B cell (primary cell): ENCODE measurements around the gene FBXL13. TPM values are rescaled to one million over a fixed set of nuclear protein-coding genes. Genes with fewer than 3 reads are reported as not detected.

Source experiments
- ATAC-seq: fragments of 200-7000 bp; cut with Tn5 transposase; one replicate; pipeline ENCODE4 v1.10.0; 2021; ENCODE audit warnings: low read depth, mild to moderate bottlenecking, moderate number of reproducible peaks, moderate library complexity
- CTCF ChIA-PET: fragments of 350-600 bp; sonication (Branson Sonifier 250); formaldehyde crosslinking; loops from one replicate; lab custom pipeline; 2021; ENCODE audit warnings: antibody characterized with exemption, inconsistent platforms; lab: Charles Lee
- POLR2A ChIA-PET: fragments of 350-600 bp; sonication (Branson Sonifier 250); formaldehyde crosslinking; loops from one replicate; lab custom pipeline; 2021; ENCODE audit warnings: antibody characterized with exemption; lab: Charles Lee
- DNase-seq: peaks from one replicate; pipeline ENCODE4 v3.0.0; 2013
- H2AFZ ChIP-seq: 2 replicates; pipeline ENCODE4 v1.6.1; 2012; ENCODE audit warnings: mild to moderate bottlenecking, low read depth, low read length; ENCODE audit not compliant: insufficient read depth, poor library complexity, severe bottlenecking
- H3K27ac ChIP-seq, 2 donors: 1 replicate in 1 of 2; 2 replicates in 1 of 2; pipeline ENCODE4 v1.5.1; 2012 to 2013; ENCODE audit warnings: low read length in 2 of 2, mild to moderate bottlenecking in 2 of 2, moderate library complexity in 1 of 2
- H3K27me3 ChIP-seq, 4 experiments: fragments of 200-600 bp in 1 of 4; sonication (generic) in 1 of 4; replicated peaks in 1 of 4; 1 replicate in 2 of 4; 2 replicates in 2 of 4; pipeline versions ENCODE4 v1.6.1 to v1.7.0; 2013 to 2016; ENCODE audit warnings: low read length in 3 of 4, mild to moderate bottlenecking in 2 of 4, mixed read lengths in 1 of 4, moderate library complexity in 1 of 4; ENCODE audit not compliant: insufficient read depth in 4 of 4, control insufficient read depth in 3 of 4; ENCODE audit errors: control extremely low read depth in 1 of 4
- H3K36me3 ChIP-seq, 2 experiments: replicated peaks in 1 of 2; 1 replicate in 1 of 2; 2 replicates in 1 of 2; pipeline versions ENCODE4 v1.6.1 to v1.7.1; 2013; ENCODE audit warnings: low read length in 1 of 2; ENCODE audit not compliant: insufficient read depth in 2 of 2, control insufficient read depth in 1 of 2; ENCODE audit errors: control extremely low read depth in 1 of 2, extremely low read depth in 1 of 2
- H3K4me1 ChIP-seq, 2 donors: fragments of 200-600 bp in 1 of 2; sonication (generic) in 1 of 2; 1 replicate in 1 of 2; 2 replicates in 1 of 2; pipeline versions ENCODE4 v1.5.1 to v1.6.1; 2013 to 2017; ENCODE audit warnings: low read length in 2 of 2; ENCODE audit not compliant: control insufficient read depth in 2 of 2, insufficient read depth in 2 of 2
- H3K4me2 ChIP-seq: replicated peaks from 2 replicates; pipeline ENCODE3; 2012; ENCODE audit warnings: mild to moderate bottlenecking, low read depth, low read length; ENCODE audit not compliant: poor library complexity, severe bottlenecking
- H3K4me3 ChIP-seq, 5 experiments: fragments of 200-600 bp in 1 of 5; sonication (generic) in 1 of 5; 1 replicate in 3 of 5; 2 replicates in 2 of 5; pipeline versions ENCODE4 v1.5.1 to v1.7.0; 2011 to 2016; ENCODE audit warnings: low read length in 4 of 5, mild to moderate bottlenecking in 4 of 5, low read depth in 2 of 5, control low read depth in 1 of 5, moderate library complexity in 1 of 5; ENCODE audit not compliant: insufficient read depth in 1 of 5; ENCODE audit errors: control extremely low read depth in 1 of 5, extremely low read depth in 1 of 5
- H3K79me2 ChIP-seq: fragments of 200-600 bp; sonication (generic); one replicate; pipeline ENCODE4 v1.6.0; 2016; ENCODE audit warnings: low read length; ENCODE audit not compliant: control insufficient read depth, insufficient read depth
- H3K9ac ChIP-seq: fragments of 200-600 bp; sonication (generic); 2 replicates; pipeline ENCODE4 v1.6.1; 2017; ENCODE audit warnings: mild to moderate bottlenecking, low read length, moderate library complexity
- H3K9me3 ChIP-seq, 3 donors: one replicate each; pipeline versions ENCODE4 v1.6.1 to v1.7.1; 2013; ENCODE audit warnings: low read length in 2 of 3; ENCODE audit not compliant: control insufficient read depth in 2 of 3, insufficient read depth in 1 of 3; ENCODE audit errors: control extremely low read depth in 1 of 3
- H4K20me1 ChIP-seq: 2 replicates; pipeline ENCODE4 v1.6.0; 2012; ENCODE audit warnings: mild to moderate bottlenecking, low read length; ENCODE audit not compliant: insufficient read depth, control insufficient read depth, poor library complexity, severe bottlenecking
- H3K27ac Mint-ChIP-seq: one replicate; pipeline ENCODE4 v1.8.0; 2021; ENCODE audit warnings: mixed read lengths
- H3K27me3 Mint-ChIP-seq: one replicate; pipeline ENCODE4 v1.8.0; 2021; ENCODE audit warnings: mixed read lengths
- H3K4me1 Mint-ChIP-seq: one replicate; pipeline ENCODE4 v1.8.0; 2021; ENCODE audit warnings: mixed read lengths
- H3K4me3 Mint-ChIP-seq: one replicate; pipeline ENCODE4 v1.8.0; 2021; ENCODE audit warnings: mixed read lengths
- H3K9me3 Mint-ChIP-seq: one replicate; pipeline ENCODE4 v1.8.0; 2022; ENCODE audit warnings: mixed read lengths; ENCODE audit not compliant: insufficient read depth
- EZH2 ChIP-seq: IDR thresholded peaks from 2 replicates; pipeline ENCODE4 v1.6.1; 2012; ENCODE audit warnings: borderline replicate concordance, low read depth, mild to moderate bottlenecking, moderate library complexity, low read length; ENCODE audit not compliant: insufficient read depth, poor library complexity, severe bottlenecking
- WGBS: methylation state at CpG from one replicate; pipeline ENCODE4 v1.1.5; 2013; ENCODE audit warnings: missing lambda C conversion rate; ENCODE audit not compliant: insufficient coverage; 5-methylcytosine and 5-hydroxymethylcytosine counted together
- intact Hi-C: fragments of 100-400 bp; cut with micrococcal nuclease; formaldehyde crosslinking; loops from one replicate; pipeline ENCODE4 v1.10.0; 2022
- polyA plus RNA-seq: library from polyadenylated mRNA; depleted of rRNA; stranded (reverse); fragments of >200 nt; gene quantifications from 2 replicates; pipeline ENCODE4 v1.2.3, GENCODE V29; 2012
- total RNA-seq, 2 donors: library from RNA; stranded (reverse); fragments of 120-200 nt in 1 of 2; gene quantifications; 1 replicate in 1 of 2; 2 replicates in 1 of 2; pipeline versions ENCODE4 v1.2.3 to v1.2.4, GENCODE V29; 2013 to 2022
- TF ChIP-seq, protein P1 (sequence below): fragments of 200-600 bp; IDR thresholded peaks from one replicate; pipeline ENCODE4 v1.8.0; 2022; ENCODE audit warnings: antibody characterized with exemption, mild to moderate bottlenecking

FBXL13 gene
- total and polyA plus RNA-seq, 2 donors (not counting 1 experiment from before 2014, with no cell fraction given), result 0.22 to 4.0 TPM

DNA sequence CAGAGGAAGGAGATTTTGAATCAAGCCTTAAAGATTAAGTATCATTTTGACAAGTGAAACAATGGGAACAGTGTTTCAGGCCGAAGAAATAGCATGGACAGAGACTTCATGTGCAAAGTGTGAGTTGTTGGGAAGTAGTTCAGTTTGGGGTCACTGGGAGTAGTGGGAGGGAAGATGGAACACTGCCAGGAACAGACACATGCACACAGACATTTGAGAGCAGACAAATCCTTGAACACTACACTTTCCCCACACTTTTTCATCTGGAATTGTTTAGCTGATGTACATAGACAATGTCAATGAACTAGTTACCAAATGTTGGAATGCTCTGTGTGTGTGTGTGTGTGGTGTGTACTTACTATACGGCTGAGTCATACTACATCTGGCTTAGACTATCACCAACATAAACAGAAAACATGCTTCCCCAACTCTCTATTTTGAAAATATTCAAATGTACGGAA, 214.2 kb downstream of the FBXL13 start:
- H3K4me1 ChIP-seq, result no peaks in the 10 kb centered on the region
- TF ChIP-seq EZH2, result no peak
- TF ChIP-seq, protein P1, sequence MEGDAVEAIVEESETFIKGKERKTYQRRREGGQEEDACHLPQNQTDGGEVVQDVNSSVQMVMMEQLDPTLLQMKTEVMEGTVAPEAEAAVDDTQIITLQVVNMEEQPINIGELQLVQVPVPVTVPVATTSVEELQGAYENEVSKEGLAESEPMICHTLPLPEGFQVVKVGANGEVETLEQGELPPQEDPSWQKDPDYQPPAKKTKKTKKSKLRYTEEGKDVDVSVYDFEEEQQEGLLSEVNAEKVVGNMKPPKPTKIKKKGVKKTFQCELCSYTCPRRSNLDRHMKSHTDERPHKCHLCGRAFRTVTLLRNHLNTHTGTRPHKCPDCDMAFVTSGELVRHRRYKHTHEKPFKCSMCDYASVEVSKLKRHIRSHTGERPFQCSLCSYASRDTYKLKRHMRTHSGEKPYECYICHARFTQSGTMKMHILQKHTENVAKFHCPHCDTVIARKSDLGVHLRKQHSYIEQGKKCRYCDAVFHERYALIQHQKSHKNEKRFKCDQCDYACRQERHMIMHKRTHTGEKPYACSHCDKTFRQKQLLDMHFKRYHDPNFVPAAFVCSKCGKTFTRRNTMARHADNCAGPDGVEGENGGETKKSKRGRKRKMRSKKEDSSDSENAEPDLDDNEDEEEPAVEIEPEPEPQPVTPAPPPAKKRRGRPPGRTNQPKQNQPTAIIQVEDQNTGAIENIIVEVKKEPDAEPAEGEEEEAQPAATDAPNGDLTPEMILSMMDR, result no peak
- WGBS, result 100% methylated on average over 1 of the region's 3 CpGs
- Mint-ChIP-seq H3K27me3 (no peaks in the 10 kb centered on the region), H3K9me3 (no peaks in the 10 kb centered on the region), H3K4me3 (no peak overlapping the region), H3K27ac (no peak overlapping the region), H3K4me1 (no peaks in the 10 kb centered on the region)
- H3K9me3 ChIP-seq, result no peaks in the 10 kb centered on the region
- ChIA-PET CTCF (no interaction called here), POLR2A (no interaction called here)
- H3K9ac ChIP-seq, result no peak overlapping the region
- no peaks in the 10 kb centered on the region for H3K79me2 ChIP-seq
- no peak overlapping the region for H3K4me2 ChIP-seq
- H3K27me3 ChIP-seq, result no peaks in the 10 kb centered on the region
- ATAC-seq, result no peak
- intact Hi-C loops, result no loop called here
- no peak for DNase-seq
- H3K27ac ChIP-seq, result no peak overlapping the region
- H4K20me1 ChIP-seq, result no peaks in the 10 kb centered on the region
- H2AFZ ChIP-seq, result no peak overlapping the region
- no peaks in the 10 kb centered on the region for H3K36me3 ChIP-seq
- H3K4me3 ChIP-seq, result no peak overlapping the region

DNA sequence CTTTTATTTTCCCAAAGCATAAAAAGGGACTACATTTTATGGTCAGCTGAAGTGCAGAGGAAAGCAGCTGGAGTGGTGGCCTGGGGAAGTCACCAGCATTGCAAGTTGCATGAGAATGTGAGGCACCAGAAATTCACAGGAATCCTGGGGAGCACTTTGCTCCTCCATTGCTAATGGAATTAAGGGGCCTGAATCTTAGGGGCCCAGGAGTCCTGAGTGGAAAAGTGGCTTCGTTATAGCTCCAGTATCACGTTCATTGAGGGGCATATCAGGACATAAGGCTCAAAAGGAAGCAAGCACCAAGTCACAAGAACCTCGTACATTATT, 214.8 kb downstream of the FBXL13 start:
- intact Hi-C loops, result no loop called here
- DNase-seq, result no peak
- no peaks in the 10 kb centered on the region for H3K79me2 ChIP-seq
- H3K27ac ChIP-seq, result no peak overlapping the region
- no peaks in the 10 kb centered on the region for H3K4me1 ChIP-seq
- H3K4me1 Mint-ChIP-seq, result no peaks in the 10 kb centered on the region
- H3K4me3 Mint-ChIP-seq, result no peak overlapping the region
- H3K9me3 Mint-ChIP-seq, result no peaks in the 10 kb centered on the region
- H3K4me2 ChIP-seq, result no peak overlapping the region
- no peak overlapping the region for H3K27ac Mint-ChIP-seq
- H3K9me3 ChIP-seq, result no peaks in the 10 kb centered on the region
- 100% methylated on average over 1 of the region's 3 CpGs for WGBS
- no peak overlapping the region for H2AFZ ChIP-seq
- H4K20me1 ChIP-seq, result no peaks in the 10 kb centered on the region
- H3K36me3 ChIP-seq, result no peaks in the 10 kb centered on the region
- H3K4me3 ChIP-seq, result no peak overlapping the region
- POLR2A ChIA-PET, result no interaction called here
- no peaks in the 10 kb centered on the region for H3K27me3 ChIP-seq
- ATAC-seq, result no peak
- TF ChIP-seq, protein P1, result no peak
- no peak for TF ChIP-seq EZH2
- no peak overlapping the region for H3K9ac ChIP-seq
- CTCF ChIA-PET, result no interaction called here
- H3K27me3 Mint-ChIP-seq, result no peaks in the 10 kb centered on the region
